Right lobe of liver (tissue), 4 donors: Measurements from ENCODE around the gene IGFBPL1.

ENCODE experiments used
- POLR2A ChIP-seq: fragments of 450-650 bp; IDR thresholded peaks from one replicate; pipeline ENCODE4 v1.6.1; 2017; ENCODE audit warnings: antibody characterized with exemption, mild to moderate bottlenecking
- TF ChIP-seq, protein P1 (sequence below), 4 donors: fragments of 200-600 bp in 3 of 4; fragments of 450-650 bp in 1 of 4; IDR thresholded peaks; one replicate each; pipeline versions ENCODE4 v1.5.1 to v1.8.0; 2016 to 2022; ENCODE audit warnings: antibody characterized with exemption in 4 of 4, mild to moderate bottlenecking in 2 of 4
- donor health status: DM: no; HTN: no; CAD: no.
- donor health status: DM: no; HTN: no; CAD: no.
- donor health status: DM: no; HTN: yes; CAD: no.

DNA sequence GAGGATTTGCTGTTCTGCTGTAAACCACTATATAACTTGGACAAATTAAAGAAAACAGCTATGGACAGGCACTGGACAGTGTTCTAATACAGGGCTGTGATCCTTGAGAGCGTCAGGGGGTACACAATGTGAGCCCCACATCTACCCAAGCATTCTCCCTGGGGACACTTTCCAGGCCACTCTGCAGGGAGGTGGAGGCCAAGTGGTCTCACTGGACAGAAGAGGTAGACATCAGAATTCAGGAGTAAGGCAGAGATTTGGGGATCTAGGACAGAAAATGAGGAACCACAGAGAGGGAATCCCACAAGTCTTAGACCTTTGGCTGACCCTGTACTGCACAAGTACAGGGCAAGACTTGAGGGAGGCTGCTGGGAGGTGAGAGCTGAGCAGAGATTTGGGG is 3.8 kb upstream of the IGFBPL1 start:
- TF ChIP-seq POLR2A: no peak
- TF ChIP-seq, protein P1, sequence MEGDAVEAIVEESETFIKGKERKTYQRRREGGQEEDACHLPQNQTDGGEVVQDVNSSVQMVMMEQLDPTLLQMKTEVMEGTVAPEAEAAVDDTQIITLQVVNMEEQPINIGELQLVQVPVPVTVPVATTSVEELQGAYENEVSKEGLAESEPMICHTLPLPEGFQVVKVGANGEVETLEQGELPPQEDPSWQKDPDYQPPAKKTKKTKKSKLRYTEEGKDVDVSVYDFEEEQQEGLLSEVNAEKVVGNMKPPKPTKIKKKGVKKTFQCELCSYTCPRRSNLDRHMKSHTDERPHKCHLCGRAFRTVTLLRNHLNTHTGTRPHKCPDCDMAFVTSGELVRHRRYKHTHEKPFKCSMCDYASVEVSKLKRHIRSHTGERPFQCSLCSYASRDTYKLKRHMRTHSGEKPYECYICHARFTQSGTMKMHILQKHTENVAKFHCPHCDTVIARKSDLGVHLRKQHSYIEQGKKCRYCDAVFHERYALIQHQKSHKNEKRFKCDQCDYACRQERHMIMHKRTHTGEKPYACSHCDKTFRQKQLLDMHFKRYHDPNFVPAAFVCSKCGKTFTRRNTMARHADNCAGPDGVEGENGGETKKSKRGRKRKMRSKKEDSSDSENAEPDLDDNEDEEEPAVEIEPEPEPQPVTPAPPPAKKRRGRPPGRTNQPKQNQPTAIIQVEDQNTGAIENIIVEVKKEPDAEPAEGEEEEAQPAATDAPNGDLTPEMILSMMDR (IDR thresholded peaks at IDR 0.05): no peak
